Measurements from ENCODE around the gene CEACAM4.

DNA sequence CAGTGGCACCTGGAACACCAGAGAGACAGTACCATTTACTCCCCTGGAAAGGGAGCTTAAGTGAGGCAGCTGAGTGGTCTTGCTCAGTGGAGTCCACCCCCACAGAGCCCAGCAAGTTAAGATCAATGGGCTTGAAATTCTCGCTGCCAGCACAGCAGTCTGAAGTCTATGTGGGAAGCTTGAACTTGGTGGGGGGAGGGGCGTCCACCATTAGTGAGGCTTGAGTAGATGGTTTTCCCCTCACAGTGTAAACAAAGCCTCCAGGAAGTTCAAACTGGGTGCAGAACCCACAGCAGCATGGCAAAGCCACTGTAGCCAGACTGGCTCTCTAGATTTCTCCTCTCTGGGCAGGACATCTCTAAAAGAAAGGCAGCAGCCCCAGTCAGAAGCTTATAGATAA is 30.3 kb upstream of the CEACAM4 start:
- TF ChIP-seq, protein P1, sequence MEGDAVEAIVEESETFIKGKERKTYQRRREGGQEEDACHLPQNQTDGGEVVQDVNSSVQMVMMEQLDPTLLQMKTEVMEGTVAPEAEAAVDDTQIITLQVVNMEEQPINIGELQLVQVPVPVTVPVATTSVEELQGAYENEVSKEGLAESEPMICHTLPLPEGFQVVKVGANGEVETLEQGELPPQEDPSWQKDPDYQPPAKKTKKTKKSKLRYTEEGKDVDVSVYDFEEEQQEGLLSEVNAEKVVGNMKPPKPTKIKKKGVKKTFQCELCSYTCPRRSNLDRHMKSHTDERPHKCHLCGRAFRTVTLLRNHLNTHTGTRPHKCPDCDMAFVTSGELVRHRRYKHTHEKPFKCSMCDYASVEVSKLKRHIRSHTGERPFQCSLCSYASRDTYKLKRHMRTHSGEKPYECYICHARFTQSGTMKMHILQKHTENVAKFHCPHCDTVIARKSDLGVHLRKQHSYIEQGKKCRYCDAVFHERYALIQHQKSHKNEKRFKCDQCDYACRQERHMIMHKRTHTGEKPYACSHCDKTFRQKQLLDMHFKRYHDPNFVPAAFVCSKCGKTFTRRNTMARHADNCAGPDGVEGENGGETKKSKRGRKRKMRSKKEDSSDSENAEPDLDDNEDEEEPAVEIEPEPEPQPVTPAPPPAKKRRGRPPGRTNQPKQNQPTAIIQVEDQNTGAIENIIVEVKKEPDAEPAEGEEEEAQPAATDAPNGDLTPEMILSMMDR (IDR thresholded peaks at IDR 0.05) = no peak
- TF ChIP-seq POLR2A (IDR thresholded peaks at IDR 0.05) = no peak
